GM18868 (cell line): Measurements from ENCODE around the gene EIF4G3.
"Not testable (repeated sequence)": the region's sequence is repeated elsewhere in the genome, so short reads cannot be mapped to it uniquely, and the experiment has no call there.

Source experiments
- ATAC-seq: cut with Tn5 transposase; IDR thresholded peaks from one replicate; pipeline ENCODE4 v1.9.1; 2021; ENCODE audit warnings: mild to moderate bottlenecking, moderate library complexity; ENCODE audit not compliant: unreplicated experiment

EIF4G3 gene

GRCh38 chr1:21185221-21185731, 8.6 kb upstream of the EIF4G3 start:
- no peak for ATAC-seq

- ATAC-seq: no peak
Observed at GRCh38 chr1:21184276-21184675, 7.6 kb upstream of the EIF4G3 start.

- no peak for ATAC-seq
Observed at GRCh38 chr1:21182181-21182731, 5.6 kb upstream of the EIF4G3 start.

- not testable (repeated sequence) for ATAC-seq
Observed at GRCh38 chr1:21178271-21178670, 1.6 kb upstream of the EIF4G3 start.

- ATAC-seq: peak; percentile 9
Observed at GRCh38 chr1:21175670-21176581, 771 bp downstream of the EIF4G3 start.

DNA sequence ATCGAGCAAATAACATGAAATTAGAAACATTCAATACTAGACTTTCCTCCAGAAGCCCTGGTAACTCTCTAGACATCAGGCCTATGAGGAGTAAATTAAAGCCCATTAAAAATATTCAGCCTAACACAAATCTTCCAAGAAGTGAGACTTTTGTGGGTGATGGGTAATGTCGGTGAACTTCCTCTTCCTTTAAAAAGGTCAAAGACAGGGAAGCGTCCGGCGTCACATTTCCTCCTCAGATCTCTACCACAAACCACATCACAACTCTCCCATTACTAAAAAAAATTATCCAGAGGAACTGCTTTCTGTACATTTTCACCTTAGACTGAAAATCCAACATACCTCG, 1.4 kb downstream of the EIF4G3 start:
- ATAC-seq: no peak

- no peak for ATAC-seq
Observed at GRCh38 chr1:21174654-21175323, 1.9 kb downstream of the EIF4G3 start.

- no peak for ATAC-seq
Observed at GRCh38 chr1:21174230-21174629, 2.5 kb downstream of the EIF4G3 start.

DNA sequence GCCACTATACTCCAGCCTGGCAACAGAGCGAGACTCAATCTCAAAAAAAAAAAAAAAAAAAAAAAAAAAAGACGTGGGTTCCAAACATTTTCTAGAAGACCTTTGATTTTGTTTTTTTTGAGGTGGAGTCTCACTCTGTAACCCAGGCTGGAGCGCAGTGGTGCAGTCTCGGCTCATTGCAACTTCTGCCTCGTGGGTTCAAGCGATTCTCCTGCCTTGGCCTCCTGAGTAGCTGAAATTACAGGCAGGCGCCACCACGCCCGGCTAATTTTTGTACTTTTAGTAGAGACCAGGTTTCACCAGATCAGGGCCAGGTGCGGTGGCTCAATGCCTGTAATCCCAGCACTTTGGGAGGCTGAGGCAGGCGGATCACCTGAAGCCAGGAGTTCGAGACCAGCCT, 3.6 kb downstream of the EIF4G3 start:
- not testable (repeated sequence) for ATAC-seq

- ATAC-seq: not testable (repeated sequence)
Observed at GRCh38 chr1:21170837-21171236, 5.9 kb downstream of the EIF4G3 start.

DNA sequence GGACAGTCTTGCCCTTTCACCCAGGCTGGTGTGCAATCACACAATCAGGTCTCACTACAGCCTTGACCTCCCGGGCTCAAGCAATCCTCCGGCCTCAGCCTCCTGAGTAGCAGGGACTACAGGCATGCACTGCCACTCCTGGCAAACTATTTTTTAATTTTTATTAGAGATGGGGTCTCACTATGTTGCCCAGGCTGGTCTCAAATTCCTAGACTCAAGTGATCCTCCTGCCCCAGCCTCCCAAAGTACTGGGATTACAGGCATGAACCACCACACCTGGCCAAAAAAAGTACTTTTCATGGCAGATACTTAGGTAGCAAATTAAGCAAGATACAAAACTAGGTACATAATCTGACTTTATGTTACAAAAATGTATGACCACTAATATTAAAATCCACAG, 8.3 kb downstream of the EIF4G3 start:
- ATAC-seq: no peak

GRCh38 chr1:21165646-21166045, 11.1 kb downstream of the EIF4G3 start:
- no peak for ATAC-seq

DNA sequence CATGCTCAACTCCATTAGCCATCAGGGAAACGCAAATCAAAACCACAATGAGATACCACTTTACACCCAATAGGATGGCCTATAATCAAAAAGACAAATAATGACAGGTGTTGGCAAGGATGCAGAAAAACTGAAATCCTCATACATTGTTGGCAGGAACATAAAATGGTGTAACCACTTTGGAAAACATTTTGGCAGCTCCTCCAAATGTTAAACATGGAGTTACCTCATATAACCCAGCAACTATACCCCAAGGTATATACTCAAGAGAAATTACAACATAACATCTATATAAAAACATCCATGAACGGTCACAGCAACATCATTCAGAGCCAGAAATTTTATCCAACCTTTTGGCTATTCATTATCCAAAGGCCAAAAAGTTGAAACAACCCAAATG, 11.6 kb downstream of the EIF4G3 start:
- no peak for ATAC-seq

DNA sequence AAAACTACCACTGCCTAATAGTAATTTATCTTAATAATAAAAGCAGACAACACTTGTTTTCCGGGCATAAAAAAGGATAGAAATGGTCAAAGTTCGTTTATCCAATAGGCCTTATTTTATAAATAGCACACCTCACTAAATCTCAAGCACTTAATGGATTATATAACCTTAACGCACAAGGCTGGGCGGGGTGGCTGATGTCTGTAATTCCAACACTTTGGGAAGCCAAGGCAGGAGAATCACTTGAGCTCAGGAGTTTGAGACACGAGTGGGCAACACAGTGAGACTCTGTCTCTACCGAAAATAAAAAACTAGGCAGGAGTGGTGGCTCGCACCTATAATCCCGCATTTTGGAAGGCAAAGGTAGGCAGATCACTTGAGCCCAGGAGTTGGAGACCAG, 12.4 kb downstream of the EIF4G3 start:
- ATAC-seq: no peak

DNA sequence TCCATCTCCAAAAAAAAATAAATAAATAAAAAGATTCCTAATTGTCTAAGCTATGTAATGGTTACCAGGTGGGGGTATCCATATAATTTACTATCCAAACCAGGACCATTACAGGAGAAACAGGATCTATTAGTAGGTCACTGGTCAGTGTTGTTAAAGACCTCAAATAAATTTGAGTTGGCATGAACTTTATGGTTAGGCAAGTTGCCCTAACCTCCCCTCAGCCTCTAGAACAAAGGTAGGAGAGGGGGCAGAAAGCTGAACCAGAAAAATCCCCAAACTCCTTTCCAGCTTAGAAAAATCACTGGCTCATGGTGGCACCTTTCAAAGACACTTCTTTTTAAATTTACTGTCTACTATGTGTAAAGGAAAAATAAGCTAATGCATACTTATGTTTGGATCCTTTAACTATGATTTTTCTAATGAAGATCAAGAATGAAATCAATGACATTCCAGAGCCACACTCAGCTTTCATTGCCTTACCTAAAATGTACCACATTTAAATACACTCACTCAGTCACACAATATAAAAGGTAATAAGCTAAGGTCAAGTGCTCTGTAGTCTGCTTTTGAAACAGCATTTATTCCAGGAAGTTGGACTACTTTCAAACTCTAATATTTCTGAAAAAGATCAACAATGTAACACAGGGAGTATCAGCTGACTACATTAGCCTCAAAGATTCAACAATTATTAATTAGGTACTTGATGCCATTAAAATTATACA, 13.8 kb downstream of the EIF4G3 start:
- ATAC-seq: no peak

DNA sequence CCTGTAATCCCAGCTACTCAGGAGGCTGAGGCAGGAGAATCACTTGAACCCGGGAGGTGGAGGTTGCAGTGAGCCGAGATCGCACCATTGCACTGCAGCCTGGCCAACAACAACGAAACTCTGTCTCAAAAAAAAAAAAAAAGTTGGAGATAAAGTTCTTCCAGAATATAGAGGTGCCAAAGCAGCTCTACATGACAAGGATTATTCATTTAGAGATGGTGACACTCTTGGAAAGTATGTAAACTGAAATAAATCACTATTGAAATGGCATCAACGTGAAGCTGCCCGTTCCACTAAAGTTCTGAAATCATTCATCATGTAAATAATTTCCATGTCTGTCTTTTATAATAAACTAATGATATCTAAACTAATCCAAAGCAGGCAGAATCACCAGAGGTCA, 14.9 kb downstream of the EIF4G3 start:
- ATAC-seq: no peak

DNA sequence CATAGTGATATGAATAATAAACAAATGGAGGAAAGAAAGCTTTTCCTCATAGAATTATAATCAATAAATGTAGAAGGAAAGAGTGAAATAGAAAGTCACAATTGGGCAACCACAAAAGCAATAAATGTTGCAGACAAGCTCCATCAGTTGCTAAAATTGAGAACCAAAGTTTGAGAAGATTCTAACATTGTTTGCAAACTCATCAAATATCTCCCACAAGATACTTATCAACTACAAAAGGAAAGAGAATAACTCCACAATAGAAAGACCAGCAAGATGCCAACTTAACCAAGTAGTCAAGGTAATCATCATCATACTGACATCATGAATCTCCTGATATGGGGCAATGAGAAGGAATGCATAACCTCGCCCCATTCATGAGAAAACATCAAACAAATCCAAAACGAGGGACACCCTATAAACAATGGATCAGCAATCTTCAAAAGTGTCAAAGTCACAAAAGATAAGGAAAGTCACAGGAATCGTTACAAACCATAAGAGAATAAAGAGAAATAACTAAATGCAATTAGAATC, 16.4 kb downstream of the EIF4G3 start:
- ATAC-seq: no peak

DNA sequence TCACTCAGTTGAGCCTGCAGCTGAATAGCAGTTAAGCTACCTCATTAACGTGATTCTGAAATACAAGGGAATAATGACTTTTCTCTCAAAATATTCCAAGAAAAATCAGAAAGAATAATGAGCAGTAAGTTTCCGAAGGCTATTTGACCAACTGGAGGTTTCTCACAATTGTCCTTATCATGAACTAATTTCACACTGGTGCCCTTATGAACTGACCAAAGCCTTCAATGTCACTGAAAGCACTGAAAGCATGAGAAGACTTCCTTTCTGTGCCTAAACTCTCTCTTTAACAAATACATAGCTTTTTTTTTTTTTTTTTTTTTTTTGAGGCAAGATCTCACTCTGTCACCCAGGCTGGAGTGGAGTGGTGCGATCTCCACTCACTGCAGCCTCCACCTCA, 18.8 kb downstream of the EIF4G3 start:
- no peak for ATAC-seq

DNA sequence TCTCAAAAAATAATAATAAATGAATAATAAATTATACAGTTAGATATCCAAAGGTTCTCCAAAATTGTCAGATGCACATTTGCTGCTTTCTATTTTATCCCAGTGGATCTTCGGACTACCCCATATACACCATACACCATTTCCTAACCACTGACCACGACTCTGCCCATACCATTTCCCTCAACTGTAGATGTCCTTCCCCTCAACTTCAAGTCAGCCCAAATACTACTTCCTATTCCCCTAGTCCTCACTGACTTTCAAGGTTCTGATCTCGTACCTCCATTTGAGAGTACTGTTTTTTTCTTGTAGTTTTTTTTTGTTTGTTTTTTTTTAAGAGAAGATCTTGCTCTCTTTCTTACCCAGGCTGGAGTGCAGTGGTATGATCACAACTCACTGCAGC, 19.6 kb downstream of the EIF4G3 start:
- no peak for ATAC-seq

- ATAC-seq: no peak
Observed at GRCh38 chr1:21156019-21156418, 20.7 kb downstream of the EIF4G3 start.

DNA sequence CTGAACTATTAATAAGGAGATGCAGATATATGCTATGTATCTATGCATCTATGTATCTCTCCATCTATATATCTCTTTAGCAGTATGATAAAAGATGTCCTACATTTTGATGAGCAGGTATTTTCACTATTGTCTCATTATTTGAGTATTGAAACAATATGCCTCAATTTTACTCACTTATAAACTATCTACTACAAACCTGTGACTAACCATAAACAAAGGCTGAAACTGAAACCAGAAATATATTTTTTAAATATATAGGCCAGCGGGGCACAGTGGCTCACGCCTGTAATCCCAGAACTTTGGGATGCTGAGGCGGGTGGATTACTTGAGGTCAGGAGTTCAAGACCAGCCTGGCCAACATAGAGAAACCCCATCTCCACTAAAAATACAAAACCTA, 22.0 kb downstream of the EIF4G3 start:
- ATAC-seq: no peak
